ENCODE data around the gene MAP3K9. TPM values are rescaled to one million over a fixed set of nuclear protein-coding genes. Genes with fewer than 3 reads are reported as not detected.

The MAP3K9 gene
- total RNA-seq, 3 donors from 2014 or later = 3.1 to 4.8 (median 4.7) TPM

GRCh38 chr14:70742316-70742715 lies 67.0 kb downstream of the MAP3K9 start:
- Mint-ChIP-seq H3K4me1 (ENCODE audit: low read depth) (no peaks in the 10 kb centered on the region), H3K4me3 (no peak overlapping the region), H3K9me3 (no peaks in the 10 kb centered on the region), H3K36me3 (ENCODE audit: insufficient read depth) (peaks cover 21% of the 10 kb centered on the region), H3K27me3 (ENCODE audit: low read depth) (no peaks in the 10 kb centered on the region)
- no peak for DNase-seq
- no peak for ATAC-seq

GRCh38 chr14:70741482-70741881 lies 67.8 kb downstream of the MAP3K9 start:
- ATAC-seq = no peak
- H3K9me3 Mint-ChIP-seq = no peaks in the 10 kb centered on the region
- DNase-seq = no peak
- peaks cover 21% of the 10 kb centered on the region for H3K36me3 Mint-ChIP-seq (ENCODE audit: insufficient read depth)
- H3K27me3 Mint-ChIP-seq (ENCODE audit: low read depth) = no peaks in the 10 kb centered on the region
- H3K4me3 Mint-ChIP-seq = no peak overlapping the region
- no peaks in the 10 kb centered on the region for H3K4me1 Mint-ChIP-seq (ENCODE audit: low read depth)

GRCh38 chr14:70735043-70735442 lies 74.3 kb downstream of the MAP3K9 start:
- ATAC-seq = no peak
- H3K4me3 Mint-ChIP-seq = no peak overlapping the region
- H3K9me3 Mint-ChIP-seq = no peaks in the 10 kb centered on the region
- DNase-seq = no peak
- H3K27me3 Mint-ChIP-seq (ENCODE audit: low read depth) = no peaks in the 10 kb centered on the region
- no peaks in the 10 kb centered on the region for H3K4me1 Mint-ChIP-seq (ENCODE audit: low read depth)
- H3K36me3 Mint-ChIP-seq (ENCODE audit: insufficient read depth) = peaks cover 30% of the 10 kb centered on the region

- H3K4me1 Mint-ChIP-seq (ENCODE audit: low read depth) = no peaks in the 10 kb centered on the region
These were observed 77.7 kb downstream of the MAP3K9 start for GRCh38 chr14:70731447-70732239.

GRCh38 chr14:70730393-70730792 lies 78.9 kb downstream of the MAP3K9 start:
- no peaks in the 10 kb centered on the region for H3K27me3 Mint-ChIP-seq (ENCODE audit: low read depth)
- H3K36me3 Mint-ChIP-seq (ENCODE audit: insufficient read depth) = peaks cover 19% of the 10 kb centered on the region
- no peak overlapping the region for H3K4me3 Mint-ChIP-seq
- no peak for ATAC-seq
- no peak for DNase-seq
- H3K4me1 Mint-ChIP-seq (ENCODE audit: low read depth) = no peaks in the 10 kb centered on the region
- no peaks in the 10 kb centered on the region for H3K9me3 Mint-ChIP-seq

More at GRCh38 chr14:70731447-70732239, 77.7 kb downstream of the MAP3K9 start:
- H3K27me3 Mint-ChIP-seq (ENCODE audit: low read depth) = no peaks in the 10 kb centered on the region
- no peak overlapping the region for H3K4me3 Mint-ChIP-seq
- DNase-seq (no peak), ATAC-seq (no peak)
- no peaks in the 10 kb centered on the region for H3K9me3 Mint-ChIP-seq
- peaks cover 23% of the 10 kb centered on the region for H3K36me3 Mint-ChIP-seq (ENCODE audit: insufficient read depth)

GRCh38 chr14:70726651-70727375 lies 82.5 kb downstream of the MAP3K9 start:
- H3K36me3 Mint-ChIP-seq (ENCODE audit: insufficient read depth) = peaks cover 7% of the 10 kb centered on the region
- DNase-seq = no peak
- no peaks in the 10 kb centered on the region for H3K27me3 Mint-ChIP-seq (ENCODE audit: low read depth)
- no peaks in the 10 kb centered on the region for H3K4me1 Mint-ChIP-seq (ENCODE audit: low read depth)
- H3K9me3 Mint-ChIP-seq = no peaks in the 10 kb centered on the region
- ATAC-seq = no peak
- H3K4me3 Mint-ChIP-seq = no peak overlapping the region

GRCh38 chr14:70724944-70725343 lies 84.4 kb downstream of the MAP3K9 start:
- peaks cover 3% of the 10 kb centered on the region for H3K36me3 Mint-ChIP-seq (ENCODE audit: insufficient read depth)
- no peaks in the 10 kb centered on the region for H3K27me3 Mint-ChIP-seq (ENCODE audit: low read depth)
- no peak overlapping the region for H3K4me3 Mint-ChIP-seq
- DNase-seq (no peak), ATAC-seq (no peak)
- H3K9me3 Mint-ChIP-seq = no peaks in the 10 kb centered on the region
- H3K4me1 Mint-ChIP-seq (ENCODE audit: low read depth) = no peaks in the 10 kb centered on the region

- H3K4me1 Mint-ChIP-seq (ENCODE audit: low read depth) = no peaks in the 10 kb centered on the region
- no peaks in the 10 kb centered on the region for H3K27me3 Mint-ChIP-seq (ENCODE audit: low read depth)
- peaks cover 3% of the 10 kb centered on the region for H3K36me3 Mint-ChIP-seq (ENCODE audit: insufficient read depth)
- H3K4me3 Mint-ChIP-seq = no peak overlapping the region
- DNase-seq (no peak), ATAC-seq (no peak)
- no peaks in the 10 kb centered on the region for H3K9me3 Mint-ChIP-seq
These were observed 85.2 kb downstream of the MAP3K9 start for GRCh38 chr14:70724110-70724509.

- DNase-seq (no peak), ATAC-seq (no peak)
- Mint-ChIP-seq H3K36me3 (ENCODE audit: insufficient read depth) (peaks cover 3% of the 10 kb centered on the region), H3K9me3 (no peaks in the 10 kb centered on the region), H3K27me3 (ENCODE audit: low read depth) (no peaks in the 10 kb centered on the region), H3K4me3 (no peak overlapping the region), H3K4me1 (ENCODE audit: low read depth) (no peaks in the 10 kb centered on the region)
These were observed 86.0 kb downstream of the MAP3K9 start for GRCh38 chr14:70723276-70723675.

GRCh38 chr14:70722418-70722817 lies 86.9 kb downstream of the MAP3K9 start:
- DNase-seq = no peak
- ATAC-seq = no peak
- H3K36me3 Mint-ChIP-seq (ENCODE audit: insufficient read depth) = no peaks in the 10 kb centered on the region
- H3K4me1 Mint-ChIP-seq (ENCODE audit: low read depth) = no peaks in the 10 kb centered on the region
- no peaks in the 10 kb centered on the region for H3K27me3 Mint-ChIP-seq (ENCODE audit: low read depth)
- no peaks in the 10 kb centered on the region for H3K9me3 Mint-ChIP-seq
- no peak overlapping the region for H3K4me3 Mint-ChIP-seq

- no peak for ATAC-seq
- no peaks in the 10 kb centered on the region for H3K36me3 Mint-ChIP-seq (ENCODE audit: insufficient read depth)
- H3K9me3 Mint-ChIP-seq = no peaks in the 10 kb centered on the region
- DNase-seq = no peak
- no peaks in the 10 kb centered on the region for H3K4me1 Mint-ChIP-seq (ENCODE audit: low read depth)
- no peak overlapping the region for H3K4me3 Mint-ChIP-seq
- H3K27me3 Mint-ChIP-seq (ENCODE audit: low read depth) = no peaks in the 10 kb centered on the region
These were observed 87.8 kb downstream of the MAP3K9 start for GRCh38 chr14:70721542-70721941.

- DNase-seq = no peak
- Mint-ChIP-seq H3K4me3 (no peak overlapping the region), H3K9me3 (no peaks in the 10 kb centered on the region), H3K27me3 (ENCODE audit: low read depth) (peaks cover 5% of the 10 kb centered on the region), H3K4me1 (ENCODE audit: low read depth) (peaks cover 2% of the 10 kb centered on the region), H3K36me3 (ENCODE audit: insufficient read depth) (no peaks in the 10 kb centered on the region)
- no peak for ATAC-seq
These were observed 90.8 kb downstream of the MAP3K9 start for GRCh38 chr14:70718383-70719118.

- Mint-ChIP-seq H3K36me3 (ENCODE audit: insufficient read depth) (no peaks in the 10 kb centered on the region), H3K9me3 (no peaks in the 10 kb centered on the region), H3K4me1 (ENCODE audit: low read depth) (peaks cover 2% of the 10 kb centered on the region), H3K4me3 (no peak overlapping the region), H3K27me3 (ENCODE audit: low read depth) (peaks cover 5% of the 10 kb centered on the region)
- ATAC-seq (no peak), DNase-seq (no peak)
These were observed 92.4 kb downstream of the MAP3K9 start for GRCh38 chr14:70716958-70717357.

- Mint-ChIP-seq H3K4me3 (no peak overlapping the region), H3K27me3 (ENCODE audit: low read depth) (peaks cover 5% of the 10 kb centered on the region)
These were observed 92.8 kb downstream of the MAP3K9 start for GRCh38 chr14:70716483-70716882.

More at GRCh38 chr14:70716483-70716882, 92.8 kb downstream of the MAP3K9 start:
- no peaks in the 10 kb centered on the region for H3K9me3 Mint-ChIP-seq
- H3K36me3 Mint-ChIP-seq (ENCODE audit: insufficient read depth) = no peaks in the 10 kb centered on the region
- no peak for ATAC-seq
- no peak for DNase-seq
- peaks cover 2% of the 10 kb centered on the region for H3K4me1 Mint-ChIP-seq (ENCODE audit: low read depth)

All from activated T-cell treated with anti-CD3 and anti-CD28 coated beads, Interleukin-2, amount 50 U/mL, for 4 hours (primary cell).